ENCODE measurements around the gene CLCN7. TPM values are rescaled to one million over a fixed set of nuclear protein-coding genes. Genes with fewer than 3 reads are reported as not detected.

CLCN7 gene
- total RNA-seq, 1 donor from 2014 or later: 11.5 TPM

DNA sequence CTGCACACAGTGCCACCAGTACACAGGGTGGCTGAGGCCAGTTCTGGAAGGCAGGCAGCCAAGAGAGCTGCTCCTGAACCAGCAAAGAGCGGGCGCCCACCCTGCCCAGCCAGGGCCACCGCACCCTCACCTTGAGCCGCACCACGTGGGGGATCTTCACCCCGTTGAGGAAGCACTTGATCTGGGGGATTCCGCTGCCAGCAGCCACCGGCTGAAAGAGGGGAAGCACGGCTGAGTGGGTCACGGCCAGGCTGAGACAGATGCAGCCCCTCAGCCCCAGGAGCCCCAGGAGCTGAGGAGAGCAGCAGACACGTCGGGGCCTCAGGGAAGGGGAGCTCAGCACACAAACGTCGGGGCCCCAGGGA is 15.9 kb downstream of the CLCN7 start:
- H4K20me1 ChIP-seq (ENCODE audit: low read depth): no peaks in the 10 kb centered on the region
- TF ChIP-seq EZH2phosphoT487 (IDR thresholded peaks at IDR 0.05): no peak
- TF ChIP-seq, protein P1, sequence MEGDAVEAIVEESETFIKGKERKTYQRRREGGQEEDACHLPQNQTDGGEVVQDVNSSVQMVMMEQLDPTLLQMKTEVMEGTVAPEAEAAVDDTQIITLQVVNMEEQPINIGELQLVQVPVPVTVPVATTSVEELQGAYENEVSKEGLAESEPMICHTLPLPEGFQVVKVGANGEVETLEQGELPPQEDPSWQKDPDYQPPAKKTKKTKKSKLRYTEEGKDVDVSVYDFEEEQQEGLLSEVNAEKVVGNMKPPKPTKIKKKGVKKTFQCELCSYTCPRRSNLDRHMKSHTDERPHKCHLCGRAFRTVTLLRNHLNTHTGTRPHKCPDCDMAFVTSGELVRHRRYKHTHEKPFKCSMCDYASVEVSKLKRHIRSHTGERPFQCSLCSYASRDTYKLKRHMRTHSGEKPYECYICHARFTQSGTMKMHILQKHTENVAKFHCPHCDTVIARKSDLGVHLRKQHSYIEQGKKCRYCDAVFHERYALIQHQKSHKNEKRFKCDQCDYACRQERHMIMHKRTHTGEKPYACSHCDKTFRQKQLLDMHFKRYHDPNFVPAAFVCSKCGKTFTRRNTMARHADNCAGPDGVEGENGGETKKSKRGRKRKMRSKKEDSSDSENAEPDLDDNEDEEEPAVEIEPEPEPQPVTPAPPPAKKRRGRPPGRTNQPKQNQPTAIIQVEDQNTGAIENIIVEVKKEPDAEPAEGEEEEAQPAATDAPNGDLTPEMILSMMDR (IDR thresholded peaks at IDR 0.05): no peak
- TF ChIP-seq EZH2 (IDR thresholded peaks at IDR 0.05): no peak
- H3K4me1 ChIP-seq: no peaks in the 10 kb centered on the region
- no peaks in the 10 kb centered on the region for H3K9me3 ChIP-seq (ENCODE audit: low read depth)
- Mint-ChIP-seq H3K36me3 (peaks cover 2% of the 10 kb centered on the region), H3K9me3 (no peaks in the 10 kb centered on the region), H3K27ac (no peak overlapping the region), H3K4me3 (no peak overlapping the region), H3K27me3 (ENCODE audit: insufficient read depth, low read depth) (no peaks in the 10 kb centered on the region), H3K4me1 (no peaks in the 10 kb centered on the region)
- no peak overlapping the region for H3K9ac ChIP-seq
- no peak overlapping the region for H3K27ac ChIP-seq
- H3F3A ChIP-seq (ENCODE audit: low read depth): no peaks in the 10 kb centered on the region
- H3K79me2 ChIP-seq (ENCODE audit: low read depth): no peaks in the 10 kb centered on the region
- no peaks in the 10 kb centered on the region for H3K36me3 ChIP-seq
- no peak overlapping the region for H3K4me3 ChIP-seq
- H3K27me3 ChIP-seq: no peaks in the 10 kb centered on the region
- no peak for DNase-seq (ENCODE audit: low spot score)
- H3K4me2 ChIP-seq: no peak overlapping the region
- no peak overlapping the region for H2AFZ ChIP-seq (replicated peaks)

DNA sequence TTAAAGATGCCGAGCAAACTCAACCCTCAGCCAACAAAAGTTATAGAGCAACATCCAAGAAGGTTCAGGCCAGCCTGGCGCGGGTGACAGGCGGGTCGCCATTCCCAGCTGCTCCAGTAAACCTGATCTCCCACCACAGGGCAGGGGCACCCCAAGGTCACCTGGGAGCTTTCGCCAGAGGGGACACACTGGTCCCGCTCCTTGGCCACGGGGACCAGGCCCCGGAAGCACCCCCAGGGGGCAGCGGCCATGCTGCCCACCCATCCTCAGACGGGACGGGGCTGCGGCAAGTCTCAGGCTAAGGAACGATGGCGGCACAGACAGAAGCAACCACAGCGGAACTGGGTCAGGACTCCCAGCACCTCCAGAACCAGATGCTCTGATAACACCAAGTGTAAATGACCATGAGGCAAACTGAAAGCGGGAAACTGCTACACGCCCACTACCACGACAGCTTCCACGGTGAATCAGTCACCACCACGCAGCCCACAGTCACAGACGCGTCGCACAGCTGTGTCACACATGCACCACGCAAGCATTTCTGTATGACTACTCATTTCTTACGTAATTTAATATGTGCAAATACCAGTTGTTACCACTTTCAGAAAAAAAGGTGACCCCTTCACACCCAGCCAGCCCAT is 16.4 kb downstream of the CLCN7 start:
- peak overlapping the region; percentile 76 for H3K27ac Mint-ChIP-seq
- no peaks in the 10 kb centered on the region for H3K9me3 Mint-ChIP-seq
- Histone ChIP-seq H3F3A (ENCODE audit: low read depth) (no peaks in the 10 kb centered on the region), H3K36me3 (no peaks in the 10 kb centered on the region), H4K20me1 (ENCODE audit: low read depth) (no peaks in the 10 kb centered on the region), H3K9me3 (ENCODE audit: low read depth) (no peaks in the 10 kb centered on the region), H3K4me3 (no peak overlapping the region), H3K4me1 (no peaks in the 10 kb centered on the region), H3K9ac (no peak overlapping the region), H3K27ac (no peak overlapping the region), H3K4me2 (no peak overlapping the region), H2AFZ (replicated peaks) (no peak overlapping the region), H3K27me3 (no peaks in the 10 kb centered on the region), H3K79me2 (ENCODE audit: low read depth) (no peaks in the 10 kb centered on the region)
- DNase-seq (ENCODE audit: low spot score): no peak
- TF ChIP-seq EZH2phosphoT487 (IDR thresholded peaks at IDR 0.05): no peak
- TF ChIP-seq EZH2 (IDR thresholded peaks at IDR 0.05): no peak
- TF ChIP-seq, protein P1 (IDR thresholded peaks at IDR 0.05): no peak
- no peaks in the 10 kb centered on the region for H3K27me3 Mint-ChIP-seq (ENCODE audit: insufficient read depth, low read depth)
- H3K36me3 Mint-ChIP-seq: peaks cover 2% of the 10 kb centered on the region
- no peak overlapping the region for H3K4me3 Mint-ChIP-seq
- no peaks in the 10 kb centered on the region for H3K4me1 Mint-ChIP-seq

DNA sequence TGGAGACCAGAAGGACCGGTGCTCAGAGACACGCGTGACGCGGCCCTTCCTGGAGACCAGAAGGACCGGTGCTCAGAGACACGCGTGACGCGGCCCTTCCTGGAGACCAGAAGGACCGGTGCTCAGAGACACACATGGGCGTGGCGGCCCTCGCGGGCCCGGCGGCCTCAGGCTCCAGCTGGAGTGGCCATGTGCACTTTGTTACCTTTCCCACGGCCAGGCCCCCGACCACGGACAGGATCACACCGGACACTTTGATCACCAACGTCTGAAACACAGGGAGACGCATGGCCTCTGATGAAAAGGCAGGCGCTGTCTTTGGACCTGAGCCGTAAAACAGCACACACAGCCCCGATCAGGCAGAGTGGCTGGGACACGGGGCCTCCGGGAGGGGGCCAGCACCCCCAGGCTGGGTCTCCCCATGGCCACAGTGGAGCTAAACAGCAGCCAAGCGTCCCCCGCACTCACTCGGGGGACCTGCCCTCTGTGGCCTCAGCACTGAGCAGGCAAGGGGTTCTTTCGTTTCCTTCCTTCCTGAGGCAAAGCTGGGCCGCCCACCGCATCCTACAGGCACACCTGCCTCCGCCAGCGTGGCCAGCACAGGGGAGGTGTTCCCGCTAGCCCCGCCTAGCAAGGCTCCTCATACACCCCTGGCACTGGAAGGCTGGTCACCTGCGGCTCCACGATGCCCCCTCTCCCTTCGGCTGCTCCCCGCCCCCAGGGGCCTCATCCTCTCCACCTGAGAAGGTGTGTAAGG is 17.2 kb downstream of the CLCN7 start:
- Mint-ChIP-seq H3K27ac (no peak overlapping the region), H3K27me3 (ENCODE audit: insufficient read depth, low read depth) (no peaks in the 10 kb centered on the region), H3K4me3 (no peak overlapping the region), H3K4me1 (no peaks in the 10 kb centered on the region), H3K36me3 (peaks cover 2% of the 10 kb centered on the region), H3K9me3 (no peaks in the 10 kb centered on the region)
- Histone ChIP-seq H3K36me3 (no peaks in the 10 kb centered on the region), H3K27ac (no peak overlapping the region), H3K4me2 (no peak overlapping the region), H3K4me1 (no peaks in the 10 kb centered on the region), H4K20me1 (ENCODE audit: low read depth) (no peaks in the 10 kb centered on the region), H3K79me2 (ENCODE audit: low read depth) (no peaks in the 10 kb centered on the region), H3K9ac (no peak overlapping the region), H3F3A (ENCODE audit: low read depth) (no peaks in the 10 kb centered on the region), H3K4me3 (no peak overlapping the region), H3K27me3 (no peaks in the 10 kb centered on the region), H3K9me3 (ENCODE audit: low read depth) (no peaks in the 10 kb centered on the region), H2AFZ (replicated peaks) (no peak overlapping the region)
- TF ChIP-seq, protein P1 (IDR thresholded peaks at IDR 0.05): no peak
- TF ChIP-seq EZH2 (IDR thresholded peaks at IDR 0.05) (no peak), EZH2phosphoT487 (IDR thresholded peaks at IDR 0.05) (no peak)
- no peak for DNase-seq (ENCODE audit: low spot score)

All from neural progenitor cell (in vitro differentiated cells).